GM18870 (cell line): ENCODE data around the gene STAT5A.
"Not testable (repeated sequence)": the region's sequence is repeated elsewhere in the genome, so short reads cannot be mapped to it uniquely, and the experiment has no call there.

Experiments used
- ATAC-seq: cut with Tn5 transposase; IDR thresholded peaks from one replicate; pipeline ENCODE4 v1.9.1; 2021; ENCODE audit warnings: moderate library complexity; ENCODE audit not compliant: unreplicated experiment

STAT5A gene

DNA sequence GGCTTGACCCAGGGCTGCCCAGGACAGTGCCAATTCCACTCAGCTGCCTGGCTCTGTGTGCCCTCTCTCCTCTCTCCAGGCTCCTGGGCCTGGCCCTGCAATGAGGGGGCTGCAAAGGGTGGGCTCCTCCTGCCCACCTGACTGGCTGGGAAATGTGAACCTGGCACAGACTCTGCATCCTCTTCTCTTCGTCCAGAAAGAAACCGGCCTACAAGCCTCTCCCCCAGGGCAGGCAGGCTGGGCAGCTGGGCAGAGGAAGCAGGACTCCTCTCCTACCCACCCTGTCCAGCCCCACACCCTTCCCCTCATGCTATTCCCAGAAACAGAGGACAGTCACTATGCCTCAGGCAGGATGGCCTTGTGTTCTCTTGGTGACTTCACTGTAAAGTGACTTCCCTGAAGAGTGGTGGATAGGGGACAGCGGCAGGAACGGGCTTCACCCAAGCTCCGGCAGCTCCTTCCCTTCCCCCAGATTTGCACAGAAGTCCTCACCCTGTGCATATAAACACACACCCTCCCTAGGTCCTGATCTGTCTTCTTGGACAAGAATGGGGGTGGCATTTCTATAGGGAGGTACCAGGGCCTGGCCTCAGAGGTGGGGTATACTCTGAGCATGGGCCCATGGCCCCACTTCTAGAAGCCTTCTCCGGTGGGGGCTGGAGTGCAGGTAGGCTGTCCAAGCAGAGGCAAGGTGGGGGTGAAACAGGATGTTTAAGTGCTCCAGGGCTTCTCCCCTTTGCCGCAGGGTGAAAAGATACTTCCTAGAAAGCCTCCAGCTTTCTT, 4.9 kb upstream of the STAT5A start:
- no peak for ATAC-seq

DNA sequence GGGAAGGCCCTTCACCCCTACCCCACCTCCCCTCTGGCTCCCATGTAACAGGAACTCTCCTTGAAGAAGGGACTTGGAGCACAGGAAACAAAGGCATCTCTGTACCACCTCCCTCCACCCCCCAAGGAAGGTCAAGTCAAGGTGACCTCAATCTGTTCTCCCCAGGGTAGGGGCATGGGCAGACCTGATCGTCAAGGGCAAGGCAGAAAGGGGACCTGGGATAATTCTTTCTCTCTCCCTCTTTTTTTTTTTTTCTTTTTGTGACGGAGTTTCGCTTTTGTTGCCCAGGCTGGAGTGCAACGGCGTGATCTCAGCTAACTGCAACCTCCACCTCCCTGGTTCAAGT, 4.3 kb upstream of the STAT5A start:
- no peak for ATAC-seq

- no peak for ATAC-seq
Observed at GRCh38 chr17:42284566-42284965, 3.7 kb upstream of the STAT5A start.

- no peak for ATAC-seq
Observed at GRCh38 chr17:42285346-42286050, 2.8 kb upstream of the STAT5A start.

GRCh38 chr17:42286411-42287221, 1.7 kb upstream of the STAT5A start:
- no peak for ATAC-seq

GRCh38 chr17:42287305-42287976, 857 bp upstream of the STAT5A start:
- ATAC-seq: no peak

GRCh38 chr17:42288803-42289610, 709 bp downstream of the STAT5A start:
- no peak for ATAC-seq

DNA sequence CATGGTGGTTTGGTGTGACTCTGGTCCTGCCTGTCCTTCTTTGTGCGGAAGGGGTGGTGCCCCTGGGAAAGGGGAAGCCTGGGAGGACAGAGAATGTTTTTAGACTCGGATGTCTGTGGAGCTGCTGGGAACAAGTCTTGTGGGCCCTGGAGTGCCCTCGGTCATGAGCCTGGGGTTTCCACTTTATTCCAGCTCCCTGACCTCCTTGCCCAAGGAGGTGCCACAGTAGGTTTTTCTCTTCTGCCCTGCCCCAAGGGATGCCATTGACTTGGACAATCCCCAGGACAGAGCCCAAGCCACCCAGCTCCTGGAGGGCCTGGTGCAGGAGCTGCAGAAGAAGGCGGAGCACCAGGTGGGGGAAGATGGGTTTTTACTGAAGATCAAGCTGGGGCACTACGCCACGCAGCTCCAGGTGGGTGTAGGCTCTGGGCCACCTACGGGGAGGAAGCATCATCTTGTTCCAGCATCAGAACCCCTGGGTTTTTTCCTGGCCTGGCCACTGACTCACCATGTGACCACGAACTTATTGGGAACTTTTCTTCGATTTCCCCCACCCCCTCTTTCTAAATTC, 1.4 kb downstream of the STAT5A start:
- no peak for ATAC-seq

DNA sequence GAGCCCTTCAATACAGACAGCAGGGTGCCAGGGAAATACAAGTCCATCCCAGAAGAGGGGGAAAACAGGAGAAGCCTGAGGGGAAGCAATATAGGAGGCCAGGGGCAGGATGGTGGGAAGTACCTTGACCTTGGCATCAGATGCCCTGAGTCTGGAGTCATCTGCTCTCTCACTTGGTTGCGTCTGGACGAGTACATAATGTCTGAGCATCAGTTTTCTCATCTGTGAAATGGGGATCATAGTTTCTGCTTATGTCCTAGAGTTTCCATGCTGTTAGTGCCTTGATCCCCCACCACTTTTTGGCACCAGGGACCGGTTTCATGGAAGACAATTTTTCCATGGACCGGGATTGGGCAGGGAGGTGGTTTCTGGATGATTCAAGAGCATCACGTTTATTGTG, 2.3 kb downstream of the STAT5A start:
- no peak for ATAC-seq

DNA sequence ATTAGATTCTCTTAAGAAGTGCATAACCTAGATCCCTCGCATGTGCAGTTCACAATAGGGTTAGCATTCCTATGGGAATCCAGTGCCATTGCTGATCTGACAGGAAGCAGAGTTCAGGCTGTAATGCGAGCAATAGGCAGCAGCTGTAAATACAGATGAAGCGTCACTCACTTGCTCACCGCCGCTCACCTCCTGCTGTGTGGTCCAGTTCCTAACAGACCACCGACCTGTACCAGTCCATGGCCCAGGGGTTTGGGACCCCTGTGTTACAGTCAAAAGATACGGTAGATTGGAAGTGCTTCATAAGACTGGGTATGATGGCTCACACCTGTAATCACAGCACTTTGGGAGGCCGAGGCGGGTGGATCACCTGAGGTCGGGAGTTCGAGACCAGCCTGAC, 2.8 kb downstream of the STAT5A start:
- no peak for ATAC-seq

DNA sequence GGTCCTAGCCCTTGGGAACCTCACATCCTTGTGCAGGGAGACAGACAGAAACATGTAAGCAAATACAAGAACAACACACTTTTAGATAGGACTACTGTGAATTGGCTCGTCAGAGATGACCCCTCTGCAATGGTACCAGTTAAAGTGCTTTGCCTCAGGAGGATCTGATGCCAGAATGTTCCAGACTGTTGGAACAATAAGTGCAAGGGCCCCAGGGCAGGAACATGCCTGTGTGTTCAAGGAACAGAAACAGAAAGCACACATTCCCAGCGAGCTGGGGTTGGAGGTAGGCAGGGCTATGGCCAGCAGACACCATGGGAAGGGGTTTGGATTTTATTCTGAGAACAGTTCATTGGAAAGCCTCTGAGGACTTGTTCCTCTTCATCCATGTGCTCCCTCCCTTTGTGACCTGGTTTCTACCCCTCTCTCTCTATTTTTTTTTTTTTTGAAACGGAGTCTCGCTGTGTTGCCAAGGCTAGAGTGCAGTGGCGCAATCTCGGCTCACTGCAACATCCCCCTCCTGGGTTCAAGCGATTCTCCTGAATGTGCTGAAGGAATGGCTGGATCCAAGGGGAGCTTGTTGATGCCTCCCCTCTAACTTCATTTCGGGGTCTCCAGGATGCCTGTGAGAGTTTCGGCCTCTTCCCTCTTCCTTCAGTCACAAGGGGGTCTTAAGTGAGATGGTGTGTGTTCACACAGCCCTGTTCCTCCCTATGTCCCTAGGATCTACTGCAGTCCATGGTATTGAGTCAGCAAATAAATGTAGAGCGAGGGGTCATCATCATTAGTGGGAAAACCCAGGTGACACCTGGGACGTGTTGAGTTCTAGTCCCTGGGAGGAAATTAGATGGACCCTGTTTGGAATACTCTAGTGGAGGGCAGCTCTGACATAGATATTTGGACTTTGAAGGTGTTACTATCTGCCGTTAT, 6.4 kb downstream of the STAT5A start:
- ATAC-seq: no peak

DNA sequence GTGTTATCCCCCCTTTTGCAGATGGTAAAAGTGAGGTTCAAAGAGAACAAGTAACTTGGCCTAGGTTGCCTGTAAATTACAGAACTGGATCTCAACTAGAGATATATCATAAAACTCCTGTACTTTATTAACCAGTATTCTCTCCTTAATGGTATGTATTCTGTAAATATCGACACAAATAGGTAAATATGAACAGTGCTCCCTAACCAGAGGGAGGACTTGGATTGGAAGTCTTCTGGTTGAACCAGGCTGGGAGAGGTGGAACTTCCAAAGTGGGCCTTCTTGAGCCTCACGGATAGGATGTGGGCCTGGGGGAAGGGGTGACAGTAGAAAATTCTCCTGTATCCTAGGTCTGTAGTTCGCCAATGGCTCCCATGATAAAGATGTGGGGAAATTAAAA, 7.7 kb downstream of the STAT5A start:
- no peak for ATAC-seq

- ATAC-seq: not testable (repeated sequence)
Observed at GRCh38 chr17:42297775-42298174, 9.5 kb downstream of the STAT5A start.

DNA sequence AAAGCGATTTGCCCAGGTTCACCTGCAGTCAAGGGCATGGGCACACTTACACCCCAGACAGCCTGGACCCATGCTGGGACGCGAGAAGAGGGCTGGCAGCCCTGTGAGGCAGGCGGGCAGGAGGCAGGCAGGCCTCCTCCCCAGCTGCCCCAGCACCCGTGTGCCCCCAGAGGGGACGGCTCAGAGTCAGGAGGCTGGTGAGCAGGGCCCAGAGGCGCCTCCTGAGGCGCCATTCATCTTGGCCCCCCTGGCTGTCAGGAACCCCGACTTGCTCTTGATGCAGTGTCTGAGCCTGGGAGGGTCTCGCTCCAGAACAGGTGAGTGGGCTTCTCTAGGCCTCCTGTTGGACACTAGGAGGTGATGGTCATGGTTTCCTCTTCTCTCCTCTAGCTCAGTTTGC, 11.1 kb downstream of the STAT5A start:
- ATAC-seq: not testable (repeated sequence)

DNA sequence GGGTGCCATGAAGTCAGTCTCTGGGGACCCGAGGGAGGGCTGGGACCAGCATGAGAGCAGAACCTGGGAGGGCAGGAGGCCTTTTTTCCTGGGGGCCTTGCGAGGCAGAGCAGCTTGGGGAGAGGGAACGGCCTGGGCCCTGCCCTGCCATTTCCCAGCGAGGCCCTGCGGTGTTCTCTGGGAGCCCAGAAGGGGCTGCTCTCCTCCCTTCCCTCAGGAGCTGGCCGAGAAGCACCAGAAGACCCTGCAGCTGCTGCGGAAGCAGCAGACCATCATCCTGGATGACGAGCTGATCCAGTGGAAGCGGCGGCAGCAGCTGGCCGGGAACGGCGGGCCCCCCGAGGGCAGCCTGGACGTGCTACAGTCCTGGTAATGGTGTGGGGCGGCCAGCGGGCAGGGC, 11.6 kb downstream of the STAT5A start:
- ATAC-seq: not testable (repeated sequence)

- ATAC-seq: no peak
Observed at GRCh38 chr17:42301022-42301421, 12.7 kb downstream of the STAT5A start.

GRCh38 chr17:42303694-42304093, 15.4 kb downstream of the STAT5A start:
- no peak for ATAC-seq

DNA sequence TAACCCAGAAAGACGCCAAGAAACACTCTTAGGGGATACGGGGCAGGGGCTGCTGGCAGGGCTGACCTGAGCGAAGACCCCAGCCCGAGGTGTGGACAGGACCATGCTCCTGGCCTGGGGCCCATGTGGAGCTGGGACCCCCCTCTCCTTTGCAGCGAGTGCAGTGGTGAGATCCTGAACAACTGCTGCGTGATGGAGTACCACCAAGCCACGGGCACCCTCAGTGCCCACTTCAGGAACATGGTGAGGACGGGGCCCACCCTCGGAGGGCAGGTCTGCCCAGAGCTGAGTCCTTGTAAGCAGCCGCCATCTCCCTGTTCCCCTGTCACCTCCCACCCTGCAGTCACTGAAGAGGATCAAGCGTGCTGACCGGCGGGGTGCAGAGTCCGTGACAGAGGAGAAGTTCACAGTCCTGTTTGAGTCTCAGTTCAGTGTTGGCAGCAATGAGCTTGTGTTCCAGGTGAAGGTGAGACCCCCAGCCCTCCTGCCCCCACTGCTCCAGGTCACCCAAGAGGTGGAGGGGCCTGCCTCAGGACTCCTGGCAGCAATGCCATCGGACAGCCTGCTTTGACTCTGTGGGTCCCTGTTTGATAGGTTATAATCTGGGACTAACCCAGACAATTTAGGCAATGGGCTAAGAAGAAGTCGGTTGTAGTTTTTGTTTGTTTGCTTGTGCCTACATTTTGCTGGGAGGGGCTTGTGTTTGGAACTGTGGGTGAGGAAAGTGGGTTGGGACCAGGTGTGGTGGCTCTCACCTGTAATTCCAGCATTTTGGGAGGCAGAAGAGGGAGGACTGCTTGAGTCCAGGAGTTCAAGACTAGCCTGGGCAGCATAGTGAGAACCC, 16.1 kb downstream of the STAT5A start:
- ATAC-seq: no peak
